Measurements from ENCODE around the gene ZSCAN31. TPM values are rescaled to one million over a fixed set of nuclear protein-coding genes. Genes with fewer than 3 reads are reported as not detected.

The ZSCAN31 gene
- 38.3 and 47.6 TPM in 2 replicates for total RNA-seq

GRCh38 chr6:28335564-28336283, at the start of gene ZSCAN31:
Gene ZSCAN31 (minus strand): TSS chr6:28336148. CDS start chr6:28329683, 6,465 bp downstream.

GRCh38 chr6:28349892-28350737, 14.2 kb upstream of the ZSCAN31 start, which contains the start of gene ZKSCAN3:
Gene ZKSCAN3 (plus strand): TSS chr6:28349947. CDS start chr6:28359587, 9,640 bp downstream.

GRCh38 chr6:28281288-28282064, 54.5 kb downstream of the ZSCAN31 start, which contains the start of gene PGBD1:
Gene PGBD1 (plus strand): TSS chr6:28281572. CDS start chr6:28283814, 2,242 bp downstream.

Other genes starting within 250 kb of the ZSCAN31 start
- 2.0 and 2.3 TPM in 2 replicates for gene ZSCAN16, start 211.5 kb downstream of the ZSCAN31 start, total RNA-seq
- gene ZKSCAN8, start 194.3 kb downstream of the ZSCAN31 start, total RNA-seq: 18.3 and 18.4 TPM in 2 replicates
- 8.8 and 15.6 TPM in 2 replicates for gene ZSCAN9, start 110.9 kb downstream of the ZSCAN31 start, total RNA-seq
- 7.3 and 8.7 TPM in 2 replicates for gene ZKSCAN4, start 83.9 kb downstream of the ZSCAN31 start, total RNA-seq
- gene NKAPL, start 76.9 kb downstream of the ZSCAN31 start, total RNA-seq: 0.73 and 2.2 TPM in 2 replicates
- 18.7 and 30.7 TPM in 2 replicates for gene ZSCAN26, start 69.0 kb downstream of the ZSCAN31 start, total RNA-seq
- 7.1 and 9.7 TPM in 2 replicates for gene PGBD1, start 54.6 kb downstream of the ZSCAN31 start, total RNA-seq
- 5.8 and 8.1 TPM in 2 replicates for gene ZKSCAN3, start 13.8 kb upstream of the ZSCAN31 start, total RNA-seq
- gene ZSCAN12, start 63.6 kb upstream of the ZSCAN31 start, total RNA-seq: 5.3 and 8.4 TPM in 2 replicates
- 4.3 and 11.1 TPM in 2 replicates for gene ZSCAN23, start 107.3 kb upstream of the ZSCAN31 start, total RNA-seq
- not detected in 2 replicates for gene GPX6, start 179.6 kb upstream of the ZSCAN31 start, total RNA-seq
- not detected in 2 replicates for gene GPX5, start 189.7 kb upstream of the ZSCAN31 start, total RNA-seq

Measured in smooth muscle cell of trachea (primary cell).